SK-N-SH (cell line): ENCODE measurements around the gene PRR15L.
"Not testable (repeated sequence)": the region's sequence is repeated elsewhere in the genome, so short reads cannot be mapped to it uniquely, and the experiment has no call there.

Source experiments
- CTCF ChIP-seq: fragments of 200-600 bp; sonication (generic); IDR thresholded peaks from 2 replicates; pipeline ENCODE4 v1.6.1; 2017; ENCODE audit warnings: antibody characterized with exemption, mild to moderate bottlenecking, moderate library complexity
- EZH2phosphoT487 ChIP-seq: fragments of 200-600 bp; sonication (generic); IDR thresholded peaks from 2 replicates; pipeline ENCODE4 v1.6.1; 2017; ENCODE audit warnings: low read depth, mixed run types, mild to moderate bottlenecking, antibody characterized with exemption, moderate library complexity, borderline replicate concordance
- FOSL2 ChIP-seq: IDR thresholded peaks from 2 replicates; pipeline ENCODE4 v1.4.0; 2012; ENCODE audit warnings: low read depth, mild to moderate bottlenecking, moderate library complexity, borderline replicate concordance
- FOXM1 ChIP-seq: IDR thresholded peaks from 2 replicates; pipeline ENCODE4 v1.4.0; 2012; ENCODE audit warnings: low read depth, mild to moderate bottlenecking
- GABPA ChIP-seq: IDR thresholded peaks from 2 replicates; pipeline ENCODE4 v1.4.0; 2012; ENCODE audit warnings: low read depth, mild to moderate bottlenecking
- NRF1 ChIP-seq: IDR thresholded peaks from 2 replicates; pipeline ENCODE4 v1.6.1; 2012; ENCODE audit warnings: low read depth, mild to moderate bottlenecking, low read length
- RFX5 ChIP-seq: IDR thresholded peaks from 2 replicates; pipeline ENCODE4 v1.6.1; 2012; ENCODE audit warnings: mild to moderate bottlenecking, improper control_type of control experiment, low read length

- not testable (repeated sequence) for TF ChIP-seq CTCF, EZH2phosphoT487, RFX5, NRF1, FOXM1, FOSL2, GABPA
Measured at GRCh38 chr17:47919889-47920288, 37.8 kb downstream of the PRR15L start.
